Measurements from ENCODE around the gene ABI2.

ABI2 gene

DNA sequence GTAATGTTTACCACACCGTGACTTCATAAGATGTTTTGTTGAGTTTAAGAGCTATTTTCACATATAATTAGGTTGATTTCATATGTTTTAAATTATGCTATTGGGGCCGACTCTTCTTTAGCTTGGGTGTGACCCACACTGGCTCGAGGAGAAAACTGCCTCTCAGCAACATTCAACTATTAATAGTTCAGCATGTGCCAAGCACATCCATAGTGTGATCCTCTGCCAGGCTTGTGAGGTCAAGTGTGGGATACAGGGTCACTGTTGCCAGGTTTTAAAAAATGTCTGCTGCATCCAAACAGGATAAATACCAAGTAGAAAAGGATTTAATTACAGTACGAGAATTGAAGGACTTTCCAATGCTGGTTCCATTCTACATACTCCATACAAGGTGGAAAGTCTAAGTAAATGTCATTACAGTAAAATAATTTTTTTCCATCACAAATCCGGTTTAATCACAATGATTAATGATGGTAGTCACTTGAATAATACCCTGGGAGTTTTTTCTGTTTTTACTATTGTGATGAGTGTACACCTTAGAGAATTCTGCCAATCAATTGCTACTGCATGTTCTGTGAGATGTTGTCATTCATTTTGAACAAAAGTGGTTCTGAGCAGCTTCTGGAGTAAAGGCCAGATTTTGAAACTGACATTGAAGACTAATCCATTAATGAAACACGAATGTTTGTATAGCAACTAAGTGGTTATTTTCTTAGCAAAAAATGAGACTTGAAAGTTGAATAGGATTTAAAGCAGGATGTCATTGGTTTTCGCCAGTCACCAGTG, 84.5 kb downstream of the ABI2 start:
- Histone ChIP-seq H3K4me1 (ENCODE audit: insufficient read depth, low read length, poor library complexity, severe bottlenecking) (no peaks in the 10 kb centered on the region), H3K79me2 (ENCODE audit: insufficient read depth, low read length) (no peaks in the 10 kb centered on the region), H3K4me2 (ENCODE audit: low read depth, low read length, poor library complexity, severe bottlenecking) (no peak overlapping the region), H3K9me3 (ENCODE audit: insufficient read depth, low read depth, low read length) (no peaks in the 10 kb centered on the region), H3K4me3 (ENCODE audit: low read length, poor library complexity, severe bottlenecking) (no peak overlapping the region), H3F3A (ENCODE audit: low read depth) (no peaks in the 10 kb centered on the region), H3K9me2 (replicated peaks; ENCODE audit: low read depth, low read length) (no peaks in the 10 kb centered on the region), H3K27me3 (ENCODE audit: insufficient read depth, low read length, poor library complexity, severe bottlenecking) (no peaks in the 10 kb centered on the region), H3K36me3 (ENCODE audit: insufficient read depth, low read length) (peaks cover 51% of the 10 kb centered on the region; the same call in 1 of the 2 replicates), H2AFZ (ENCODE audit: low read length) (no peak overlapping the region), H4K20me1 (ENCODE audit: insufficient read depth, low read length, poor library complexity, severe bottlenecking) (no peaks in the 10 kb centered on the region), H3K9ac (ENCODE audit: low read depth, low read length, poor library complexity, severe bottlenecking) (no peak overlapping the region)
- TF ChIP-seq, protein P1, sequence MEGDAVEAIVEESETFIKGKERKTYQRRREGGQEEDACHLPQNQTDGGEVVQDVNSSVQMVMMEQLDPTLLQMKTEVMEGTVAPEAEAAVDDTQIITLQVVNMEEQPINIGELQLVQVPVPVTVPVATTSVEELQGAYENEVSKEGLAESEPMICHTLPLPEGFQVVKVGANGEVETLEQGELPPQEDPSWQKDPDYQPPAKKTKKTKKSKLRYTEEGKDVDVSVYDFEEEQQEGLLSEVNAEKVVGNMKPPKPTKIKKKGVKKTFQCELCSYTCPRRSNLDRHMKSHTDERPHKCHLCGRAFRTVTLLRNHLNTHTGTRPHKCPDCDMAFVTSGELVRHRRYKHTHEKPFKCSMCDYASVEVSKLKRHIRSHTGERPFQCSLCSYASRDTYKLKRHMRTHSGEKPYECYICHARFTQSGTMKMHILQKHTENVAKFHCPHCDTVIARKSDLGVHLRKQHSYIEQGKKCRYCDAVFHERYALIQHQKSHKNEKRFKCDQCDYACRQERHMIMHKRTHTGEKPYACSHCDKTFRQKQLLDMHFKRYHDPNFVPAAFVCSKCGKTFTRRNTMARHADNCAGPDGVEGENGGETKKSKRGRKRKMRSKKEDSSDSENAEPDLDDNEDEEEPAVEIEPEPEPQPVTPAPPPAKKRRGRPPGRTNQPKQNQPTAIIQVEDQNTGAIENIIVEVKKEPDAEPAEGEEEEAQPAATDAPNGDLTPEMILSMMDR (conservative IDR thresholded peaks at IDR 0.05; ENCODE audit: low read length): no peak
- TF ChIP-seq EZH2phosphoT487 (IDR thresholded peaks at IDR 0.05; ENCODE audit: borderline replicate concordance): no peak

DNA sequence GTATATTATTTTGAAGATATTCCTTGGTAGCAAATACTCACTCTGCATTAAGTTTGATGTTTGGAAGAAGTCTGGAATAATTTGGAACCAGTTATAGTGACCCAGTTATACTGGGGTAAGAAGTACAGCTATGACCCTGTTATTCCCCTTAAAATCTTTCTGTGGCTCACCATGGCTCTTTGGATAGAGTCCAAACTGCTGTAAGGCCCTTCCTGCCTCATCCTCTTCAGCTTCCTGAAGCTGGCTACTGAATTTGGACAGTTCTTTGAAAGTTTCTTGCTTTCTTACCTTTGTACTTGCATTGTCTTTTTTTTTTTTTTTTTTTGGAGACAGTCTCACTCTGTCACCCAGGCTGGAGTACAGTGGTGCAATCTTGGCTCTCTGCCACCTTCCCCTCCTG, 85.6 kb downstream of the ABI2 start:
- H3F3A ChIP-seq (ENCODE audit: low read depth): no peaks in the 10 kb centered on the region
- peaks cover 60% of the 10 kb centered on the region; the same call in 1 of the 2 replicates for H3K36me3 ChIP-seq (ENCODE audit: insufficient read depth, low read length)
- no peak overlapping the region for H3K4me2 ChIP-seq (ENCODE audit: low read depth, low read length, poor library complexity, severe bottlenecking)
- no peaks in the 10 kb centered on the region for H3K9me2 ChIP-seq (replicated peaks; ENCODE audit: low read depth, low read length)
- no peaks in the 10 kb centered on the region for H3K79me2 ChIP-seq (ENCODE audit: insufficient read depth, low read length)
- no peaks in the 10 kb centered on the region for H3K4me1 ChIP-seq (ENCODE audit: insufficient read depth, low read length, poor library complexity, severe bottlenecking)
- H3K27me3 ChIP-seq (ENCODE audit: insufficient read depth, low read length, poor library complexity, severe bottlenecking): no peaks in the 10 kb centered on the region
- no peak overlapping the region for H3K9ac ChIP-seq (ENCODE audit: low read depth, low read length, poor library complexity, severe bottlenecking)
- no peak overlapping the region for H3K4me3 ChIP-seq (ENCODE audit: low read length, poor library complexity, severe bottlenecking)
- H3K9me3 ChIP-seq (ENCODE audit: insufficient read depth, low read depth, low read length): no peaks in the 10 kb centered on the region
- H2AFZ ChIP-seq (ENCODE audit: low read length): no peak overlapping the region
- H4K20me1 ChIP-seq (ENCODE audit: insufficient read depth, low read length, poor library complexity, severe bottlenecking): no peaks in the 10 kb centered on the region
- TF ChIP-seq EZH2phosphoT487 (IDR thresholded peaks at IDR 0.05; ENCODE audit: borderline replicate concordance): no peak
- TF ChIP-seq, protein P1 (conservative IDR thresholded peaks at IDR 0.05; ENCODE audit: low read length): no peak

DNA sequence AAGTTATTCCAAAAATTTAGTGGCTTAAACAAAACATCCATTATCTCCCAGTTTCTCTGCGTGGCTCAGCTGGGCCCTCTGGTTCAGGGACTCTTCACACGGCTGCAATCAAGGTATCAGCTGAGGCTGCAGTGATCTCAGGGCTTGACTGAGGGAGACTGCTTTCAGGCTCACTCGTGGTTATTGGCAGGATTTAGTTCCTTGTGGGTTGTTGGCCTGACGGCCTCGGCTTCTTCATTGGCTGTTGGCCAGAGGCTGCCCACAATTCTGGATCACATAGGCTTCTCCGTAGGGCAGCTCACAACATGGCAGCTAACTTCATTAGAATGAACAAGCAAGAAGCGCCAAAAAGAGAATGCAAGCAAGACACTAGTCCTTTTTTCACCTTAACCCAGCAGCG, 90.1 kb downstream of the ABI2 start:
- H3K4me1 ChIP-seq (ENCODE audit: insufficient read depth, low read length, poor library complexity, severe bottlenecking): no peaks in the 10 kb centered on the region
- H3K27me3 ChIP-seq (ENCODE audit: insufficient read depth, low read length, poor library complexity, severe bottlenecking): no peaks in the 10 kb centered on the region
- H3K9me2 ChIP-seq (replicated peaks; ENCODE audit: low read depth, low read length): no peaks in the 10 kb centered on the region
- no peak for TF ChIP-seq EZH2phosphoT487 (IDR thresholded peaks at IDR 0.05; ENCODE audit: borderline replicate concordance)
- TF ChIP-seq, protein P1 (conservative IDR thresholded peaks at IDR 0.05; ENCODE audit: low read length): no peak
- H3K9me3 ChIP-seq (ENCODE audit: insufficient read depth, low read depth, low read length): no peaks in the 10 kb centered on the region
- H2AFZ ChIP-seq (ENCODE audit: low read length): no peak overlapping the region
- H4K20me1 ChIP-seq (ENCODE audit: insufficient read depth, low read length, poor library complexity, severe bottlenecking): no peaks in the 10 kb centered on the region
- H3F3A ChIP-seq (ENCODE audit: low read depth): no peaks in the 10 kb centered on the region
- no peaks in the 10 kb centered on the region for H3K79me2 ChIP-seq (ENCODE audit: insufficient read depth, low read length)
- peaks cover 54% of the 10 kb centered on the region; the same call in 1 of the 2 replicates for H3K36me3 ChIP-seq (ENCODE audit: insufficient read depth, low read length)
- H3K9ac ChIP-seq (ENCODE audit: low read depth, low read length, poor library complexity, severe bottlenecking): no peak overlapping the region
- no peak overlapping the region for H3K4me2 ChIP-seq (ENCODE audit: low read depth, low read length, poor library complexity, severe bottlenecking)
- no peak overlapping the region for H3K4me3 ChIP-seq (ENCODE audit: low read length, poor library complexity, severe bottlenecking)

Data from Loucy (cell line).